K562 (cell line): ENCODE results near the gene CLNK. TPM values are rescaled to one million over a fixed set of nuclear protein-coding genes. Genes with fewer than 3 reads are reported as not detected.

ENCODE experiments used
- ATAC-seq: fragments of 200-7000 bp; cut with Tn5 transposase; 3 replicates; pipeline ENCODE4 v1.9.1; 2020; ENCODE audit warnings: moderate library complexity
- BruUV-seq: library from RNA; stranded (reverse); fragments of 400-500 nt; replicated peaks from 2 replicates; lab custom pipeline; 2021; lab: Mats Ljungman, UMichigan
- CTCF ChIA-PET: fragments of 300-600 bp; formaldehyde crosslinking; extraction: SDS; loops from one replicate; lab custom pipeline; 2021; ENCODE audit warnings: low intra/inter-chr PET ratio; lab: Yijun Ruan, JAX
- POLR2A ChIA-PET: fragments of 300-600, 350-650 bp; sonication (Branson Sonifier 250); formaldehyde crosslinking; extraction: SDS; loops from one replicate; lab custom pipeline; 2021; ENCODE audit warnings: antibody characterized with exemption, inconsistent platforms; lab: Yijun Ruan, JAX
- DNase-seq, 4 experiments: peaks; one replicate each; pipeline versions ENCODE4 v3.0.0 to v3.0.0-alpha.2; 2011 to 2018; ENCODE audit warnings: low spot score in 3 of 4, mixed read lengths in 3 of 4; ENCODE audit errors: extremely low read depth in 1 of 4
- FAIRE-seq: peaks from 2 replicates; lab custom pipeline; 2011; peaks lifted over from hg19 to GRCh38; lab: Jason Lieb, UNC
- H2AFZ ChIP-seq: 2 replicates; pipeline ENCODE4 v1.6.0; 2011; ENCODE audit warnings: low read depth, low read length, control low read depth, inconsistent platforms
- H3K27ac ChIP-seq: fragments of 200-600 bp; 3 replicates; pipeline ENCODE4 v1.8.0; 2011; ENCODE audit warnings: low read depth, mild to moderate bottlenecking, control low read depth, inconsistent platforms, low read length, moderate library complexity, mixed read lengths; ENCODE audit errors: extremely low read depth
- H3K27me3 ChIP-seq, 2 experiments: fragments of 300-600 bp in 1 of 2; 2 replicates in 1 of 2; 3 replicates in 1 of 2; pipeline versions ENCODE4 v1.6.0 to v1.8.0; 2011; ENCODE audit warnings: inconsistent platforms in 2 of 2, low read length in 2 of 2, mild to moderate bottlenecking in 1 of 2, mixed read lengths in 1 of 2, moderate library complexity in 1 of 2; ENCODE audit not compliant: control insufficient read depth in 2 of 2, insufficient read depth in 2 of 2
- H3K36me3 ChIP-seq: fragments of 300-600 bp; 3 replicates; pipeline ENCODE4 v1.8.0; 2011; ENCODE audit warnings: mild to moderate bottlenecking, low read length, inconsistent platforms; ENCODE audit not compliant: control insufficient read depth, insufficient read depth
- H3K4me1 ChIP-seq, 2 experiments: fragments of 200-600 bp in 1 of 2; replicated peaks in 1 of 2; 2 replicates in 1 of 2; 3 replicates in 1 of 2; pipeline versions ENCODE4 v1.5.1 to v1.8.0; 2011; ENCODE audit warnings: inconsistent platforms in 2 of 2, low read length in 2 of 2, mild to moderate bottlenecking in 1 of 2, mixed read lengths in 1 of 2, moderate library complexity in 1 of 2; ENCODE audit not compliant: control insufficient read depth in 2 of 2, insufficient read depth in 2 of 2
- H3K4me2 ChIP-seq: 2 replicates; pipeline ENCODE4 v1.6.1; 2011; ENCODE audit warnings: low read length, control low read depth, inconsistent platforms, mixed read lengths; ENCODE audit not compliant: insufficient read depth
- H3K4me3 ChIP-seq: fragments of 200-600 bp; sonication (generic), shearing (Covaris generic); 2 replicates; pipeline ENCODE4 v1.5.1; 2016; ENCODE audit warnings: control low read depth, inconsistent platforms
- H3K79me2 ChIP-seq: fragments of 200-600 bp; 3 replicates; pipeline ENCODE4 v1.8.0; 2011; ENCODE audit warnings: low read length, inconsistent platforms; ENCODE audit not compliant: control insufficient read depth, insufficient read depth
- H3K9ac ChIP-seq, 2 experiments: 2 replicates each; pipeline versions ENCODE4 v1.6.0 to v1.6.1; 2011; ENCODE audit warnings: low read depth in 2 of 2, low read length in 2 of 2, control low read depth in 1 of 2, inconsistent platforms in 1 of 2, mild to moderate bottlenecking in 1 of 2, mixed read lengths in 1 of 2; ENCODE audit not compliant: insufficient read depth in 1 of 2
- H3K9me1 ChIP-seq: one replicate; pipeline ENCODE4 v1.6.0; 2011; ENCODE audit warnings: inconsistent platforms, mild to moderate bottlenecking, low read length, moderate library complexity; ENCODE audit not compliant: control insufficient read depth, insufficient read depth
- H3K9me3 ChIP-seq: replicated peaks from 2 replicates; pipeline ENCODE4 v1.5.1; 2011; ENCODE audit warnings: low read depth, low read length, inconsistent platforms; ENCODE audit not compliant: control insufficient read depth, insufficient read depth
- H4K20me1 ChIP-seq: replicated peaks from 2 replicates; pipeline ENCODE4 v1.6.1; 2011; ENCODE audit warnings: low read length, inconsistent platforms, mixed read lengths; ENCODE audit not compliant: control insufficient read depth, insufficient read depth
- ADNP ChIP-seq: fragments of 200-800 bp; sonication (Bioruptor generic); IDR thresholded peaks from 2 replicates; pipeline ENCODE4 v1.6.1; 2016; ENCODE audit warnings: missing genetic modification characterization, missing compliant biosample characterization
- CREB5 ChIP-seq: fragments of 250-450 bp; sonication (Bioruptor Pico); IDR thresholded peaks from 2 replicates; pipeline ENCODE4 v1.5.0; 2020; ENCODE audit warnings: mild to moderate bottlenecking
- ETV6 ChIP-seq, 3 experiments: fragments of 150-350 bp in 1 of 3; sonication (generic) in 1 of 3; formaldehyde crosslinking in 1 of 3; IDR thresholded peaks; 2 replicates each; pipeline versions ENCODE4 v1.6.1 to v1.8.0; 2014 to 2022; ENCODE audit warnings: borderline replicate concordance in 2 of 3, low read depth in 2 of 3, antibody characterized with exemption in 1 of 3, low read length in 1 of 3, mild to moderate bottlenecking in 1 of 3, missing genetic modification reagents in 1 of 3
- HDAC3 ChIP-seq: fragments of 450-650 bp; IDR thresholded peaks from 2 replicates; pipeline ENCODE4 v1.6.1; 2018; ENCODE audit warnings: borderline replicate concordance, mild to moderate bottlenecking, moderate library complexity; ENCODE audit not compliant: partially characterized antibody
- POLR2AphosphoS5 ChIP-seq: IDR thresholded peaks from 2 replicates; pipeline ENCODE4 v1.6.1; 2011; ENCODE audit warnings: mild to moderate bottlenecking, low read depth, low read length, moderate library complexity; ENCODE audit not compliant: control insufficient read depth, insufficient read depth
- THAP12 ChIP-seq: fragments of 250-450 bp; sonication (Bioruptor Pico); IDR thresholded peaks from 2 replicates; pipeline ENCODE4 v1.9.0; 2021; ENCODE audit warnings: mild to moderate bottlenecking, inconsistent platforms
- ZNF212 ChIP-seq: fragments of 450-650 bp; formaldehyde crosslinking; IDR thresholded peaks from 2 replicates; pipeline ENCODE4 v1.4.0; 2020; ENCODE audit warnings: mild to moderate bottlenecking
- WGBS: fragments of 100-300 bp; shearing (Covaris generic); methylation state at CpG from one replicate; pipeline ENCODE4 v1.1.6; 2016; ENCODE audit warnings: low coverage, mixed read lengths; ENCODE audit not compliant: insufficient coverage; ENCODE audit errors: missing lambda C conversion rate; 5-methylcytosine and 5-hydroxymethylcytosine counted together
- in situ Hi-C: fragments of 300-500 bp; cut with MboI; formaldehyde crosslinking; loops from 4 replicates; pipeline ENCODE4 v1.15.0; 2018; ENCODE audit warnings: inconsistent platforms, mixed read lengths
- intact Hi-C: fragments of 100-400 bp; cut with micrococcal nuclease; formaldehyde crosslinking; loops from 2 replicates; pipeline ENCODE4 v1.14.2; 2022
- polyA plus RNA-seq, 8 experiments: library from polyadenylated mRNA; depleted of rRNA in 4 of 8; stranded (reverse) in 5 of 8; unstranded in 3 of 8; fragments of >200 nt; fragmentation: Nextera tagmentation in 2 of 8; fragmentation: Illumina TruSeq in 1 of 8; extraction: Ambion mirVana in 2 of 8; extraction: Trizol in 1 of 8; gene quantifications; 2 replicates each; pipeline versions ENCODE4 v1.2.1 to v1.2.3, GENCODE V29; 2011 to 2014; ENCODE audit warnings: inconsistent platforms in 1 of 8, missing spikeins in 1 of 8
- total RNA-seq, 7 experiments: library from RNA; depleted of rRNA in 6 of 7; stranded (reverse); fragments of >200 nt in 6 of 7; fragmentation: Illumina TruSeq in 2 of 7; extraction: Trizol in 2 of 7; gene quantifications; 2 replicates each; pipeline versions ENCODE4 v1.2.1 to v1.2.3, GENCODE V29; 2011 to 2021; ENCODE audit warnings: low replicate concordance in 1 of 7
- TF ChIP-seq, protein P1 (sequence below): sonication (generic); formaldehyde crosslinking; IDR thresholded peaks from 2 replicates; pipeline ENCODE4 v1.8.1; 2023; ENCODE audit warnings: mild to moderate bottlenecking, missing genetic modification reagents
- TF ChIP-seq, protein P2 (sequence below): fragments of 200-400 bp; formaldehyde crosslinking; IDR thresholded peaks from 2 replicates; pipeline ENCODE4 v1.6.1; 2017; ENCODE audit warnings: mild to moderate bottlenecking, low read depth, low read length, moderate library complexity

Gene CLNK
- total and polyA plus RNA-seq, 9 of the 15 experiments (the other 6 are each of a cell fraction or from before 2014, with no cell fraction given) = not detected

- no peak overlapping the region for H3K27ac ChIP-seq
- H3K27me3 ChIP-seq = peaks cover 9 to 11% of the 10 kb centered on the region in 2 experiments; a peak in 3 of 5 replicates
- FAIRE-seq (no peak), ATAC-seq (no peak), DNase-seq (no peak)
- 0 out of 2 replicates have a peak, but pooled peaks cover 2% of the 10 kb centered on the region for H3K9me3 ChIP-seq
- H4K20me1 ChIP-seq = no peaks in the 10 kb centered on the region
- peaks cover 0 to under 1% of the 10 kb centered on the region in 2 experiments; a peak in 1 of 5 replicates for H3K4me1 ChIP-seq
- TF ChIP-seq ETV6 (IDR thresholded peaks at IDR 0.05; ENCODE audit: borderline replicate concordance in 1 of 2, low read depth in 2 of 2, low read length in 1 of 2) (no peak), ETV6 (CRISPR knock-in tag; IDR thresholded peaks at IDR 0.05; ENCODE audit: borderline replicate concordance) (no peak), POLR2AphosphoS5 (no peak), CREB5 (CRISPR knock-in tag) (no peak), HDAC3 (no peak), THAP12 (CRISPR knock-in tag) (no peak), ZNF212 (CRISPR knock-in tag) (no peak), ADNP (no peak)
- TF ChIP-seq, protein P1, sequence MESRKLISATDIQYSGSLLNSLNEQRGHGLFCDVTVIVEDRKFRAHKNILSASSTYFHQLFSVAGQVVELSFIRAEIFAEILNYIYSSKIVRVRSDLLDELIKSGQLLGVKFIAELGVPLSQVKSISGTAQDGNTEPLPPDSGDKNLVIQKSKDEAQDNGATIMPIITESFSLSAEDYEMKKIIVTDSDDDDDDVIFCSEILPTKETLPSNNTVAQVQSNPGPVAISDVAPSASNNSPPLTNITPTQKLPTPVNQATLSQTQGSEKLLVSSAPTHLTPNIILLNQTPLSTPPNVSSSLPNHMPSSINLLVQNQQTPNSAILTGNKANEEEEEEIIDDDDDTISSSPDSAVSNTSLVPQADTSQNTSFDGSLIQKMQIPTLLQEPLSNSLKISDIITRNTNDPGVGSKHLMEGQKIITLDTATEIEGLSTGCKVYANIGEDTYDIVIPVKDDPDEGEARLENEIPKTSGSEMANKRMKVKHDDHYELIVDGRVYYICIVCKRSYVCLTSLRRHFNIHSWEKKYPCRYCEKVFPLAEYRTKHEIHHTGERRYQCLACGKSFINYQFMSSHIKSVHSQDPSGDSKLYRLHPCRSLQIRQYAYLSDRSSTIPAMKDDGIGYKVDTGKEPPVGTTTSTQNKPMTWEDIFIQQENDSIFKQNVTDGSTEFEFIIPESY (CRISPR knock-in tag) = no peak
- TF ChIP-seq, protein P2, sequence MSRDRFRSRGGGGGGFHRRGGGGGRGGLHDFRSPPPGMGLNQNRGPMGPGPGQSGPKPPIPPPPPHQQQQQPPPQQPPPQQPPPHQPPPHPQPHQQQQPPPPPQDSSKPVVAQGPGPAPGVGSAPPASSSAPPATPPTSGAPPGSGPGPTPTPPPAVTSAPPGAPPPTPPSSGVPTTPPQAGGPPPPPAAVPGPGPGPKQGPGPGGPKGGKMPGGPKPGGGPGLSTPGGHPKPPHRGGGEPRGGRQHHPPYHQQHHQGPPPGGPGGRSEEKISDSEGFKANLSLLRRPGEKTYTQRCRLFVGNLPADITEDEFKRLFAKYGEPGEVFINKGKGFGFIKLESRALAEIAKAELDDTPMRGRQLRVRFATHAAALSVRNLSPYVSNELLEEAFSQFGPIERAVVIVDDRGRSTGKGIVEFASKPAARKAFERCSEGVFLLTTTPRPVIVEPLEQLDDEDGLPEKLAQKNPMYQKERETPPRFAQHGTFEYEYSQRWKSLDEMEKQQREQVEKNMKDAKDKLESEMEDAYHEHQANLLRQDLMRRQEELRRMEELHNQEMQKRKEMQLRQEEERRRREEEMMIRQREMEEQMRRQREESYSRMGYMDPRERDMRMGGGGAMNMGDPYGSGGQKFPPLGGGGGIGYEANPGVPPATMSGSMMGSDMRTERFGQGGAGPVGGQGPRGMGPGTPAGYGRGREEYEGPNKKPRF = no peak
- H3K4me3 ChIP-seq = no peak overlapping the region
- ChIA-PET POLR2A (no interaction called here), CTCF (no interaction called here)
- no TSS peak for BruUV-seq
- H3K79me2 ChIP-seq = no peaks in the 10 kb centered on the region
- H3K9ac ChIP-seq = no peak overlapping the region
- H3K9me1 ChIP-seq = no peaks in the 10 kb centered on the region
- H2AFZ ChIP-seq = no peak overlapping the region
- intact Hi-C loops = no loop called here
- H3K4me2 ChIP-seq = no peak overlapping the region
- no peaks in the 10 kb centered on the region for H3K36me3 ChIP-seq
- in situ Hi-C loops = no loop called here
- WGBS = 8% methylated on average over 5 of the region's 5 CpGs
Measured at GRCh38 chr4:10504570-10505179, 179.9 kb downstream of the CLNK start.
